AG20443 (cell line): ENCODE results near the gene PRPF8.
"Not testable (repeated sequence)": the region's sequence is repeated elsewhere in the genome, so short reads cannot be mapped to it uniquely, and the experiment has no call there.

Experiments
- DNase-seq: peaks from one replicate; pipeline ENCODE4 v3.0.0; 2012; ENCODE audit warnings: low spot score, mixed read lengths

PRPF8 gene

GRCh38 chr17:1690544-1691221 lies 6.0 kb upstream of the PRPF8 start:
- DNase-seq = no peak

GRCh38 chr17:1688405-1688804 lies 3.7 kb upstream of the PRPF8 start:
- not testable (repeated sequence) for DNase-seq

GRCh38 chr17:1686086-1686485 lies 1.4 kb upstream of the PRPF8 start:
- no peak for DNase-seq

- no peak for DNase-seq
Observed at GRCh38 chr17:1683459-1683858, 1.2 kb downstream of the PRPF8 start.

- no peak for DNase-seq
Observed at GRCh38 chr17:1676401-1676800, 8.3 kb downstream of the PRPF8 start.

- DNase-seq = no peak
Observed at GRCh38 chr17:1673041-1673785, 11.5 kb downstream of the PRPF8 start.

GRCh38 chr17:1663934-1664333 lies 20.7 kb downstream of the PRPF8 start:
- not testable (repeated sequence) for DNase-seq

GRCh38 chr17:1661045-1661444 lies 23.6 kb downstream of the PRPF8 start:
- no peak for DNase-seq

GRCh38 chr17:1658100-1658499 lies 26.6 kb downstream of the PRPF8 start:
- no peak for DNase-seq

- DNase-seq = no peak
Observed at GRCh38 chr17:1653735-1654134, 30.9 kb downstream of the PRPF8 start.

- DNase-seq = not testable (repeated sequence)
Observed at GRCh38 chr17:1652794-1653193, 31.9 kb downstream of the PRPF8 start.

- no peak for DNase-seq
Observed at GRCh38 chr17:1651559-1651844, 33.2 kb downstream of the PRPF8 start.

GRCh38 chr17:1650731-1651558 lies 33.7 kb downstream of the PRPF8 start:
- DNase-seq = no peak

GRCh38 chr17:1649844-1650501 lies 34.7 kb downstream of the PRPF8 start, which contains the start of gene RILP:
Gene RILP (minus strand): TSS chr17:1649866. CDS start chr17:1649804, 62 bp downstream.
- peak; percentile 67 for DNase-seq

GRCh38 chr17:1648963-1649843 lies 35.5 kb downstream of the PRPF8 start:
- DNase-seq = peak; percentile 99

GRCh38 chr17:1648173-1648962 lies 36.3 kb downstream of the PRPF8 start:
- peak; percentile 31 for DNase-seq

GRCh38 chr17:1647802-1648171 lies 36.9 kb downstream of the PRPF8 start:
- no peak for DNase-seq

- DNase-seq = no peak
Observed at GRCh38 chr17:1646199-1646875, 38.3 kb downstream of the PRPF8 start.

GRCh38 chr17:1645207-1646171 lies 39.2 kb downstream of the PRPF8 start, which contains the start of gene SCARF1:
Gene SCARF1 (minus strand): TSS chr17:1645732. CDS start chr17:1645697, 35 bp downstream.
- DNase-seq = no peak
